Neural progenitor cell (in vitro differentiated cells): ENCODE results near the gene NGB.

Experiments used
- CTCF ChIP-seq: fragments of 200-600 bp; sonication (generic); IDR thresholded peaks from 2 replicates; pipeline ENCODE4 v1.5.1; 2017; ENCODE audit warnings: antibody characterized with exemption, mild to moderate bottlenecking
- EZH2 ChIP-seq: fragments of 200-600 bp; sonication (generic); IDR thresholded peaks from 2 replicates; pipeline ENCODE4 v1.6.1; 2017; ENCODE audit warnings: antibody characterized with exemption, mild to moderate bottlenecking, moderate library complexity
- EZH2phosphoT487 ChIP-seq: fragments of 200-600 bp; sonication (generic); IDR thresholded peaks from 2 replicates; pipeline ENCODE4 v1.6.1; 2017; ENCODE audit warnings: antibody characterized with exemption

GRCh38 chr14:77266336-77266735 lies 4.7 kb downstream of the NGB start:
- TF ChIP-seq CTCF (no peak), EZH2phosphoT487 (no peak), EZH2 (no peak)
